Measurements from ENCODE around the gene CLASP1.

CLASP1 gene

GRCh38 chr2:121360566-121361300 is 288.5 kb downstream of the CLASP1 start:
- ATAC-seq, result peak; percentile 55
- no peak for TF ChIP-seq RARB (CRISPR knock-in tag; IDR thresholded peaks at IDR 0.05)
- TF ChIP-seq ZNF8 (CRISPR knock-in tag; IDR thresholded peaks at IDR 0.05), result no peak
- no peak for TF ChIP-seq TCF4 (CRISPR knock-in tag; IDR thresholded peaks at IDR 0.05; ENCODE audit: borderline replicate concordance)
- TF ChIP-seq SNAI2 (CRISPR knock-in tag; IDR thresholded peaks at IDR 0.05), result no peak
- TF ChIP-seq BACH2 (CRISPR knock-in tag; IDR thresholded peaks at IDR 0.05; ENCODE audit: borderline replicate concordance), result no peak

- ATAC-seq, result no peak
- TF ChIP-seq BACH2 (CRISPR knock-in tag; IDR thresholded peaks at IDR 0.05; ENCODE audit: borderline replicate concordance), result no peak
- TF ChIP-seq ESRRG (CRISPR knock-in tag; IDR thresholded peaks at IDR 0.05), result no peak
- no peak for TF ChIP-seq TOX (CRISPR knock-in tag; IDR thresholded peaks at IDR 0.05; ENCODE audit: borderline replicate concordance)
- TF ChIP-seq CREB5 (CRISPR knock-in tag; IDR thresholded peaks at IDR 0.05; ENCODE audit: low read depth), result no peak
- no peak for TF ChIP-seq ZNF8 (CRISPR knock-in tag; IDR thresholded peaks at IDR 0.05)
- TF ChIP-seq CSDC2 (CRISPR knock-in tag; IDR thresholded peaks at IDR 0.05), result no peak
- TF ChIP-seq ISL1 (CRISPR knock-in tag; IDR thresholded peaks at IDR 0.05), result no peak
- no peak for TF ChIP-seq ARNTL (CRISPR knock-in tag; IDR thresholded peaks at IDR 0.05; ENCODE audit: borderline replicate concordance, low read depth)
- TF ChIP-seq RARB (CRISPR knock-in tag; IDR thresholded peaks at IDR 0.05), result no peak
- no peak for TF ChIP-seq ZNF70 (CRISPR knock-in tag; IDR thresholded peaks at IDR 0.05)
- no peak for TF ChIP-seq TSHZ2 (CRISPR knock-in tag; IDR thresholded peaks at IDR 0.05)
These were observed 289.3 kb downstream of the CLASP1 start for GRCh38 chr2:121359716-121360565.

GRCh38 chr2:121359170-121359569 is 290.1 kb downstream of the CLASP1 start:
- TF ChIP-seq TCF4 (CRISPR knock-in tag; IDR thresholded peaks at IDR 0.05; ENCODE audit: borderline replicate concordance), result peak; percentile 47; the same call in 1 of the 2 replicates
- no peak for TF ChIP-seq CSRNP3 (CRISPR knock-in tag; IDR thresholded peaks at IDR 0.05)
- TF ChIP-seq RARB (CRISPR knock-in tag; IDR thresholded peaks at IDR 0.05), result no peak
- no peak for TF ChIP-seq OSR1 (CRISPR knock-in tag; IDR thresholded peaks at IDR 0.05)
- no peak for TF ChIP-seq ZNF565 (CRISPR knock-in tag; conservative IDR thresholded peaks at IDR 0.05; ENCODE audit: low read depth)
- no peak for ATAC-seq

- ATAC-seq, result no peak
- TF ChIP-seq CSDC2 (CRISPR knock-in tag; IDR thresholded peaks at IDR 0.05) (no peak), ESRRG (CRISPR knock-in tag; IDR thresholded peaks at IDR 0.05) (no peak), ZNF565 (CRISPR knock-in tag; conservative IDR thresholded peaks at IDR 0.05; ENCODE audit: low read depth) (no peak), POU6F1 (CRISPR knock-in tag; IDR thresholded peaks at IDR 0.05; ENCODE audit: borderline replicate concordance, low read depth) (no peak)
These were observed 291.0 kb downstream of the CLASP1 start for GRCh38 chr2:121358291-121358690.

Data from SK-N-SH treated with all-trans-retinoic acid at 6 μM for 48 hours (cell line).